SK-N-SH (cell line): ENCODE measurements around the gene GPATCH11.

Experiments used
- CTCF ChIP-seq: fragments of 200-600 bp; sonication (generic); IDR thresholded peaks from 2 replicates; pipeline ENCODE4 v1.6.1; 2017; ENCODE audit warnings: antibody characterized with exemption, mild to moderate bottlenecking, moderate library complexity
- EP300 ChIP-seq, 2 experiments: IDR thresholded peaks; 2 replicates each; pipeline versions ENCODE4 v1.4.0 to v1.6.1; 2012; ENCODE audit warnings: borderline replicate concordance in 1 of 2, low read depth in 1 of 2, low read length in 1 of 2
- EZH2phosphoT487 ChIP-seq: fragments of 200-600 bp; sonication (generic); IDR thresholded peaks from 2 replicates; pipeline ENCODE4 v1.6.1; 2017; ENCODE audit warnings: low read depth, mixed run types, mild to moderate bottlenecking, antibody characterized with exemption, moderate library complexity, borderline replicate concordance
- MXI1 ChIP-seq: IDR thresholded peaks from 2 replicates; pipeline ENCODE4 v1.6.1; 2012; ENCODE audit warnings: mild to moderate bottlenecking, low read depth, low read length, improper control_type of control experiment
- TEAD4 ChIP-seq: IDR thresholded peaks from 2 replicates; pipeline ENCODE4 v1.4.0; 2012; ENCODE audit warnings: mild to moderate bottlenecking, borderline replicate concordance; ENCODE audit not compliant: insufficient read depth

- TF ChIP-seq EZH2phosphoT487: no peak
- TF ChIP-seq MXI1: no peak
- TF ChIP-seq TEAD4: no peak
- no peak for TF ChIP-seq EP300 (IDR thresholded peaks at IDR 0.05; ENCODE audit: borderline replicate concordance in 1 of 2, low read depth in 1 of 2, low read length in 1 of 2)
- no peak for TF ChIP-seq CTCF
These were observed 27.6 kb downstream of the GPATCH11 start for GRCh38 chr2:37111958-37112357.
